C4-2B (cell line): ENCODE measurements around the gene KTN1.
A peak's percentile ranks its signal among the peaks of the same experiment; 100 is the strongest.

Source experiments
- H3K27ac ChIP-seq: fragments of 450-650 bp; 2 replicates; pipeline ENCODE4 v1.5.1; 2017
- CTCF ChIP-seq: fragments of 450-650 bp; conservative IDR thresholded peaks from 2 replicates; pipeline ENCODE4 v1.5.1; 2017; ENCODE audit warnings: mild to moderate bottlenecking
- ZFX ChIP-seq: fragments of 450-650 bp; IDR thresholded peaks from 2 replicates; pipeline ENCODE4 v1.6.1; 2017

The KTN1 gene

DNA sequence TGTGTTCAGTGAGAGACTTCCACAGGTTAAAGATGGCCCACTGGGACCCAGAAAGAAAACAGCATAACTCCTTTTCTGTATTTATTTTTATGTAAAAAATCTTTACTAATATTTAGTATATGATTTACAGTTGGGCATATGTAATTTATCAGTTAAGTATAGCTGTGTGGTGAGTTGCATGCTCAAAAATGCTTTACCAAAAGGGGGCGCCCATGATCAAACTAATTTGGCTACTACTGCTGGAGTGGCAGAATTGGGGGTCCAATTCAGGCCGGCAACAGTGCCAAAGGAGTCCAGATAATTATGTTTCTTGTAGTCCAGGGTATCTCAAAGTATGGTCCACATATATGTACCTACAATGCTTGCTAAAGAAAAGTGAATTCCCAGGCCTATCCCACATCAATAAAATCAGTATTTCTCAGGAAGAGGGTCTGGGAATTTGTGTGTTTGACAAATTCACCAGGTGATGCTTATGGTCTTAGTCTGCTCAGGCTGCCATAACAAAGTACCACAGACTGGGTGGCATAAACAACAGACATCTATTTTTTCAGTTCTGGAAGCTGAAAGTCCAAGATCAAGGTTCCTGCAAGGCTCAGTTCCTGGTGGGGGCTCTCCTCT, 152.0 kb downstream of the KTN1 start:
- H3K27ac ChIP-seq, result no peak overlapping the region; the same call in 1 of the 2 replicates

GRCh38 chr14:55733599-55733998, 153.6 kb downstream of the KTN1 start:
- no peak overlapping the region for H3K27ac ChIP-seq
- TF ChIP-seq ZFX (no peak), CTCF (no peak)

More for the DNA sequence above, 152.0 kb downstream of the KTN1 start:
- TF ChIP-seq ZFX (no peak), CTCF (peak; percentile 87)
